Muscle layer of duodenum (tissue), 2 donors: Measurements from ENCODE around the gene MYO3B.

ENCODE experiments used
- H3K27ac ChIP-seq: one replicate; pipeline ENCODE4 v1.7.0; 2013; ENCODE audit warnings: mild to moderate bottlenecking, low read length
- H3K27me3 ChIP-seq: one replicate; pipeline ENCODE4 v1.7.0; 2013; ENCODE audit warnings: low read depth, mild to moderate bottlenecking, control low read depth, low read length
- H3K36me3 ChIP-seq, 2 donors: one replicate each; pipeline ENCODE4 v1.7.0; 2013; ENCODE audit warnings: low read length in 2 of 2, control low read depth in 1 of 2, mild to moderate bottlenecking in 1 of 2; ENCODE audit not compliant: insufficient read depth in 2 of 2, control insufficient read depth in 1 of 2
- H3K4me1 ChIP-seq, 2 donors: one replicate each; pipeline ENCODE4 v1.7.0; 2013; ENCODE audit warnings: low read length in 2 of 2, mild to moderate bottlenecking in 2 of 2, control low read depth in 1 of 2, moderate library complexity in 1 of 2; ENCODE audit not compliant: insufficient read depth in 2 of 2, control insufficient read depth in 1 of 2
- H3K4me3 ChIP-seq, 2 donors: one replicate each; pipeline ENCODE4 v1.7.0; 2013; ENCODE audit warnings: low read length in 2 of 2, low read depth in 1 of 2, mild to moderate bottlenecking in 1 of 2
- H3K9me3 ChIP-seq, 2 donors: one replicate each; pipeline ENCODE4 v1.7.0; 2013; ENCODE audit warnings: low read length in 2 of 2, control low read depth in 1 of 2, mild to moderate bottlenecking in 1 of 2; ENCODE audit not compliant: control insufficient read depth in 1 of 2
- donor health status: healthy.

MYO3B gene

DNA sequence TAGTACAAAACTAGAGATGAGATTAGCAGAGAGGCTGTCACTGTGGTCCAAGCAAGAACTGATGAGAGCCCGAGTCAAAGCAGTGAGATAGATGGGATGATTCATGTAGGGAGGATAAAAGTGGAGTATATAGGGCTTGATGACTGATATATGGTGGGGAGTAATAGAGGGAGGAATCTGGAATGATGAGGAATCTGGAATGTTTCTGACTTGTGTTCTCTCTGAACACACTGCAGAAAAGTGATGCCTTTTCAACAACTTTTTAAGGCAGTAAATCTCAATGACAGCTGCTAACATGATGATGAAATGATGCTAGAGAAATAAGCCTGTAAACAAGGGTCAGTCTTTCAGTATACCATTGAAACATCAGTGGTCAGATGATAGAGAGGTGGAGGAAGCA lies 393.7 kb downstream of the MYO3B start:
- Histone ChIP-seq H3K9me3 (no peaks in the 10 kb centered on the region), H3K36me3 (no peaks in the 10 kb centered on the region), H3K4me3 (no peak overlapping the region), H3K4me1 (no peaks in the 10 kb centered on the region), H3K27ac (no peak overlapping the region), H3K27me3 (no peaks in the 10 kb centered on the region)

GRCh38 chr2:170573671-170574070 lies 395.7 kb downstream of the MYO3B start:
- Histone ChIP-seq H3K4me3 (no peak overlapping the region), H3K9me3 (no peaks in the 10 kb centered on the region), H3K27ac (no peak overlapping the region), H3K27me3 (no peaks in the 10 kb centered on the region), H3K4me1 (no peaks in the 10 kb centered on the region), H3K36me3 (no peaks in the 10 kb centered on the region)

- H3K36me3 ChIP-seq, result no peaks in the 10 kb centered on the region
- no peaks in the 10 kb centered on the region for H3K4me1 ChIP-seq
- H3K9me3 ChIP-seq, result no peaks in the 10 kb centered on the region
- H3K27ac ChIP-seq, result no peak overlapping the region
- no peaks in the 10 kb centered on the region for H3K27me3 ChIP-seq
- H3K4me3 ChIP-seq, result no peak overlapping the region
These were observed 398.3 kb downstream of the MYO3B start for GRCh38 chr2:170576296-170576695.

DNA sequence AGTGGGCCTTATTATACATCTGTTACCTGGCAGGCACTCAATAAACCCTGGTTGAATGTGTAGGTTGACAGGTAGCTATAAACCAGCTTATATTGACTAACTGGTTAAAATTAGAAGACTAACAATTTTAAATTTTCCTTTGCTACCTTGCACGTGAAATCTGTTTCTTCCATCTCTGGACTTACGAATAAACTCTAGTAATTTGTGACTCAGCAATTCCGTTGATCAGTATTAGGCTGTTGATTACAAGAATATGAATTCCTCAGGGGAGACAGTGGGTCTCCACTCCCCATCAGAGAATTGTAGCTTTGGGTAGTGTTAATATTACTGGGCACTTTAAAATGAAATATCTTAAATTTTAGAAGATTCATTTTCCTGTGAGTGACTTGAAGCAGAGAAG lies 399.4 kb downstream of the MYO3B start:
- Histone ChIP-seq H3K9me3 (no peaks in the 10 kb centered on the region), H3K4me1 (no peaks in the 10 kb centered on the region), H3K4me3 (no peak overlapping the region), H3K27me3 (no peaks in the 10 kb centered on the region), H3K36me3 (no peaks in the 10 kb centered on the region), H3K27ac (no peak overlapping the region)

GRCh38 chr2:170578606-170579005 lies 400.7 kb downstream of the MYO3B start:
- Histone ChIP-seq H3K4me3 (no peak overlapping the region), H3K9me3 (no peaks in the 10 kb centered on the region), H3K4me1 (no peaks in the 10 kb centered on the region), H3K27ac (no peak overlapping the region), H3K36me3 (no peaks in the 10 kb centered on the region), H3K27me3 (no peaks in the 10 kb centered on the region)

DNA sequence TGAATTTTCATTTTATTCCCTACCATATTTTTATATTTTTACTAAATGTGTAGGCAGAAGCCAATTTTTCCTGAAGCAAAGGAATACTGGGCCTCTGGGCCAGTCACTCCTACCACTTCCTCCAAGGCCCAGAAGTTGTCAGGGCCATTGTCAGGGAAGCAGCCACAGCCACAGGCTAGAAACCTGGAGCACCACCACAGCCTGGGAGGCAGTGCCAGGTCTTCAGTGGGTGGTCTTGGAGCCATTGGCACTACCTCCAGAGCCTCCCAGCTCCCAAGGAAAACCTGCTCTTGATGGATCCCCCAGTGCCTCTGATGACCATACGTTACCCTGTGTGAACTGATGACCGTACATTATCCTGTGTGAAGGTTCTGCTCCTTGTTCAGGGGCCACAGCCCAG lies 401.6 kb downstream of the MYO3B start:
- no peak overlapping the region for H3K4me3 ChIP-seq
- H3K27me3 ChIP-seq, result no peaks in the 10 kb centered on the region
- H3K27ac ChIP-seq, result no peak overlapping the region
- H3K9me3 ChIP-seq, result no peaks in the 10 kb centered on the region
- H3K36me3 ChIP-seq, result no peaks in the 10 kb centered on the region
- H3K4me1 ChIP-seq, result no peaks in the 10 kb centered on the region

DNA sequence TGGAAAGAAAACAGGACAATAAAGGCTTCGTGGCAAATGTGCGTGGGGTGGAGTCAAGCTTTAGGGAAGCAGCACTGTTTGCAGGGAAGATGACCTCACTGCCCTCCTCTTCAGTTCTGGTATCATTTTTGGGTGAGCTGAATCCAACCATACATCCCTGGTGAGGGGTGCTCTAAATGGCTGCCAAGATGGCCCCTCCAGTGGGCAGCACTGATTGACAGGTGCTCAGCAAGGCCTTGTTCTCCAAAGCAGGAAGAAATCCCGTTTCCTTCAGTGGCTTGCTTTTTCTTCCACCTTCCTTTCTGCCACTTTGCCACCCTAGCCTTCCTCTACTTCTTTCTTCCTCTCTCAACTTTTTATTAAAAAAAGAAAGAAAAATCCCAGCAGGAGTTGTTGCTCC lies 404.4 kb downstream of the MYO3B start:
- Histone ChIP-seq H3K36me3 (no peaks in the 10 kb centered on the region), H3K4me1 (peaks cover 0 to 9% of the 10 kb centered on the region in 2 donors), H3K27me3 (no peaks in the 10 kb centered on the region), H3K4me3 (no peak overlapping the region), H3K9me3 (no peaks in the 10 kb centered on the region), H3K27ac (no peak overlapping the region)

DNA sequence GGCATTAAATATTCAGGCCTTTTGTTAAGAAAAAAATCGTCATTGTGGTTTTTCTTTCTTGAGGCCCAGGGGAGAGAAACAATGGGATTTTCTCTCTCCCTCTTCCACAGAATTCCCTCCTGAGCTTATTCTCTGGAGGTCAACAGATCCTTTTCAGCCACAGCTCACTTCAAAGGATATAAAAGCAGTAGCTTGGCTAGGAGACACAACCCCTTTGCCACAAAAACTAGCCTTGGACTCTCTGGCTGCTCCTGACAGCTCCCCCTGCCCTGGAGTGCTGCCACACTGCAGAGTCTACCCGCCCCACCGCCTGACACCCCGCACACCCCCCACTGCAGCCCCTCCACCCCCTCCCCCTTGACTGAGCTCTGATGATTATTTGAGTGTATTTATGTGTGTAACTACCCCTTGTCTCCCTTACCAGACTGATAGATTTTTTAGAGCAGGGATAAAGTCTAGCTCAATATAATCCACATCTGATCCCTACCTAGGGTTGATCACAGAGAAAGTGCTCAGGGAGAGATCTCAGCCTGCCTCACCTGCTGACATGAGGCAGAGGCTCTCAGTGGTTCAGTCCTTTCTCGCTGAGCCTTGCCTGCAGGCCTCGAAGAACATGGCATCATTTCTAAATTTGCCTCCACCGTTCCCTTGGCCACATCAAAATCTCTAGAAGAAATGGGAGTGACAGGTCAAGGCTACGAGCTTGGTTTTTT lies 405.0 kb downstream of the MYO3B start:
- Histone ChIP-seq H3K27me3 (no peaks in the 10 kb centered on the region), H3K27ac (no peak overlapping the region), H3K36me3 (no peaks in the 10 kb centered on the region), H3K9me3 (no peaks in the 10 kb centered on the region), H3K4me3 (no peak overlapping the region), H3K4me1 (peaks cover 0 to 12% of the 10 kb centered on the region in 2 donors)

- Histone ChIP-seq H3K27me3 (no peaks in the 10 kb centered on the region), H3K27ac (no peak overlapping the region), H3K9me3 (no peaks in the 10 kb centered on the region), H3K4me1 (peaks cover 0 to 12% of the 10 kb centered on the region in 2 donors), H3K36me3 (no peaks in the 10 kb centered on the region), H3K4me3 (no peak overlapping the region)
These were observed 407.1 kb downstream of the MYO3B start for GRCh38 chr2:170585067-170585466.

GRCh38 chr2:170586571-170587095 lies 408.7 kb downstream of the MYO3B start:
- H3K27me3 ChIP-seq, result no peaks in the 10 kb centered on the region
- H3K4me1 ChIP-seq, result peaks cover 0 to 12% of the 10 kb centered on the region in 2 donors
- no peaks in the 10 kb centered on the region for H3K36me3 ChIP-seq
- H3K4me3 ChIP-seq, result no peak overlapping the region
- no peaks in the 10 kb centered on the region for H3K9me3 ChIP-seq
- no peak overlapping the region for H3K27ac ChIP-seq

- Histone ChIP-seq H3K4me3 (no peak overlapping the region), H3K27ac (no peak overlapping the region), H3K4me1 (peaks cover 0 to 12% of the 10 kb centered on the region in 2 donors), H3K27me3 (no peaks in the 10 kb centered on the region), H3K36me3 (no peaks in the 10 kb centered on the region), H3K9me3 (no peaks in the 10 kb centered on the region)
These were observed 409.2 kb downstream of the MYO3B start for GRCh38 chr2:170587117-170587516.

- H3K27ac ChIP-seq, result no peak overlapping the region
- H3K4me1 ChIP-seq, result peaks cover 0 to 12% of the 10 kb centered on the region in 2 donors
- no peaks in the 10 kb centered on the region for H3K36me3 ChIP-seq
- H3K4me3 ChIP-seq, result no peak overlapping the region
- H3K27me3 ChIP-seq, result no peaks in the 10 kb centered on the region
- no peaks in the 10 kb centered on the region for H3K9me3 ChIP-seq
These were observed 410.0 kb downstream of the MYO3B start for GRCh38 chr2:170587922-170588321.
